HG03565 (cell line): ENCODE measurements around the gene MYH15.

Source experiments
- ATAC-seq: cut with Tn5 transposase; IDR thresholded peaks from one replicate; pipeline ENCODE4 v1.9.1; 2021; ENCODE audit warnings: mild to moderate bottlenecking, moderate library complexity; ENCODE audit not compliant: unreplicated experiment

Gene MYH15

GRCh38 chr3:108343491-108343890 lies 166.9 kb downstream of the MYH15 start:
- no peak for ATAC-seq

GRCh38 chr3:108342837-108343486 lies 167.4 kb downstream of the MYH15 start:
- peak; percentile 81 for ATAC-seq

- no peak for ATAC-seq
Observed at GRCh38 chr3:108341911-108342310, 168.5 kb downstream of the MYH15 start.

GRCh38 chr3:108338901-108339545 lies 171.4 kb downstream of the MYH15 start:
- ATAC-seq: no peak

GRCh38 chr3:108334701-108335100 lies 175.7 kb downstream of the MYH15 start:
- ATAC-seq: no peak

GRCh38 chr3:108333961-108334360 lies 176.4 kb downstream of the MYH15 start:
- no peak for ATAC-seq

GRCh38 chr3:108331792-108332191 lies 178.6 kb downstream of the MYH15 start:
- no peak for ATAC-seq
